Small intestine (tissue), 16 donors: ENCODE results near the gene ZNF778. TPM values are rescaled to one million over a fixed set of nuclear protein-coding genes. Genes with fewer than 3 reads are reported as not detected.

Experiments
- DNase-seq, 2 donors: peaks; one replicate each; pipeline versions ENCODE4 v3.0.0 to v3.0.0-alpha.2; 2013
- FAIRE-seq: peaks from 2 replicates; lab custom pipeline; 2012; peaks lifted over from hg19 to GRCh38; lab: Jason Lieb, UNC
- H3K27ac ChIP-seq, 3 donors: one replicate each; pipeline ENCODE4 v1.5.1; 2013; ENCODE audit warnings: low read length in 2 of 3, mild to moderate bottlenecking in 2 of 3, control low read depth in 1 of 3, inconsistent platforms in 1 of 3, low read depth in 1 of 3, moderate library complexity in 1 of 3
- H3K27me3 ChIP-seq, 3 donors: one replicate each; pipeline ENCODE4 v1.6.1; 2013; ENCODE audit warnings: low read length in 3 of 3, inconsistent platforms in 1 of 3; ENCODE audit not compliant: control insufficient read depth in 3 of 3, insufficient read depth in 3 of 3
- H3K36me3 ChIP-seq, 3 donors: one replicate each; pipeline ENCODE4 v1.6.1; 2013; ENCODE audit warnings: low read length in 3 of 3, inconsistent platforms in 1 of 3, low read depth in 1 of 3, mild to moderate bottlenecking in 1 of 3, moderate library complexity in 1 of 3; ENCODE audit not compliant: control insufficient read depth in 3 of 3, insufficient read depth in 2 of 3
- H3K4me1 ChIP-seq, 3 donors: one replicate each; pipeline ENCODE4 v1.6.1; 2013; ENCODE audit warnings: low read length in 2 of 3, inconsistent platforms in 1 of 3, low read depth in 1 of 3, mild to moderate bottlenecking in 1 of 3, moderate library complexity in 1 of 3; ENCODE audit not compliant: control insufficient read depth in 3 of 3, insufficient read depth in 2 of 3
- H3K4me3 ChIP-seq, 3 donors: one replicate each; pipeline ENCODE4 v1.5.1; 2013; ENCODE audit warnings: low read length in 3 of 3, control low read depth in 1 of 3, inconsistent platforms in 1 of 3, low read depth in 1 of 3, mild to moderate bottlenecking in 1 of 3, moderate library complexity in 1 of 3
- H3K9me3 ChIP-seq, 2 donors: one replicate each; pipeline ENCODE4 v1.6.1; 2013; ENCODE audit warnings: low read depth in 1 of 2, low read length in 1 of 2; ENCODE audit not compliant: control insufficient read depth in 2 of 2, insufficient read depth in 1 of 2
- WGBS, 3 donors: extraction: QIAGEN DNeasy Blood & Tissue Kit; methylation state at CpG; one replicate each; pipeline ENCODE4 v1.1.7; 2013; 5-methylcytosine and 5-hydroxymethylcytosine counted together
- long read RNA-seq, 10 donors: transcript quantifications; one replicate each; lab custom pipeline, GENCODE V29; 2026
- polyA plus RNA-seq, 4 donors: library from polyadenylated mRNA; stranded (reverse) in 3 of 4; unstranded in 1 of 4; fragments of 200-250 nt in 3 of 4; fragments of 120-200 nt in 1 of 4; gene quantifications; one replicate each; pipeline versions ENCODE4 v1.2.1 to v1.2.3, GENCODE V29; 2013
- donor health status: healthy with polysubstance abuse.
- donor health status: control.
- donor health status: control.
- donor health status: Bipolar disorder and iron deficiency.
- donor health status: healthy.

Gene ZNF778
- polyA plus RNA-seq, result 1 to 10 TPM in 3 of 4 donors, under 1 TPM in 1; 0.89 to 3.2 (median 1.2) TPM
- long read RNA-seq, donor 1, result 0 reads
- long read RNA-seq, donor 2, result 0 reads
- long read RNA-seq, donor 3, partial matches to known transcripts, result 0 of 1 reads
- long read RNA-seq, donor 3, other reads (novel, unspliced or antisense), result 0 of 1 reads
- long read RNA-seq, donor 4, result 0 reads
- long read RNA-seq, donor 5, partial matches to known transcripts, result 0 of 1 reads
- long read RNA-seq, donor 5, other reads (novel, unspliced or antisense), result 0 of 1 reads
- long read RNA-seq, donor 6, result 0 reads
- long read RNA-seq, donor 7, result 0 reads
- long read RNA-seq, donor 8, result 0 reads
- long read RNA-seq, donor 9, result 0 reads
- long read RNA-seq, donor 10, result 0 reads

GRCh38 chr16:89217388-89218191, at the start of gene ZNF778:
Gene ZNF778, plus strand, starts transcription at chr16:89217703. Its CDS starts 3,425 bp downstream, at chr16:89221128.
- FAIRE-seq (no peak), DNase-seq (peak; percentile 87 to 95)
- WGBS, 3 donors, result 0% methylated on average over 71 to 91 of the region's 91 CpGs
- peaks cover 0 to 17% (median 3%) of the 10 kb centered on the region in 3 donors for H3K36me3 ChIP-seq
- peak within 1 kb of the TSS; percentile 69 to 89 (median 70) for H3K4me3 ChIP-seq
- H3K27me3 ChIP-seq, result no peaks in the 10 kb centered on the region
- H3K9me3 ChIP-seq, result no peaks in the 10 kb centered on the region
- peaks cover 0 to 4% (median 3%) of the 10 kb centered on the region in 3 donors for H3K4me1 ChIP-seq
- H3K27ac ChIP-seq, result peak within 1 kb of the TSS; percentile 87 to 98 (median 92)

GRCh38 chr16:89168381-89169189, 48.9 kb upstream of the ZNF778 start:
- DNase-seq (no peak), FAIRE-seq (no peak)
- H3K4me1 ChIP-seq, result peaks cover 0 to 25% (median 2%) of the 10 kb centered on the region in 3 donors

GRCh38 chr16:89169778-89170177, 47.7 kb upstream of the ZNF778 start:
- no peak overlapping the region for H3K4me3 ChIP-seq
- DNase-seq (no peak), FAIRE-seq (no peak)
- H3K27ac ChIP-seq, result no peak overlapping the region
- H3K9me3 ChIP-seq, result no peaks in the 10 kb centered on the region
- H3K4me1 ChIP-seq, result peaks cover 0 to 22% (median 2%) of the 10 kb centered on the region in 3 donors
- WGBS, 3 donors, result 66 to 76% (median 71%) methylated on average over 12 to 14 of the region's 14 CpGs
- peaks cover 0 to 53% (median 0%) of the 10 kb centered on the region in 3 donors for H3K27me3 ChIP-seq
- no peaks in the 10 kb centered on the region for H3K36me3 ChIP-seq

More at GRCh38 chr16:89168381-89169189, 48.9 kb upstream of the ZNF778 start:
- no peaks in the 10 kb centered on the region for H3K36me3 ChIP-seq
- H3K9me3 ChIP-seq, result no peaks in the 10 kb centered on the region
- H3K27me3 ChIP-seq, result peaks cover 0 to 45% (median 0%) of the 10 kb centered on the region in 3 donors
- H3K4me3 ChIP-seq, result no peak overlapping the region
- WGBS, 3 donors, result 20 to 57% (median 51%) methylated on average over 22 to 23 of the region's 23 CpGs
- no peak overlapping the region for H3K27ac ChIP-seq

- peak overlapping the region in 1 of 3 donors; percentile 27 for H3K4me3 ChIP-seq
- WGBS, 3 donors, result 4 to 10% (median 4%) methylated on average over 32 to 34 of the region's 34 CpGs
- H3K9me3 ChIP-seq, result no peaks in the 10 kb centered on the region
- H3K27ac ChIP-seq, result no peak overlapping the region
- H3K36me3 ChIP-seq, result no peaks in the 10 kb centered on the region
- DNase-seq (peak; percentile 54 to 69), FAIRE-seq (no peak)
- peaks cover 0 to 22% (median 2%) of the 10 kb centered on the region in 3 donors for H3K4me1 ChIP-seq
- H3K27me3 ChIP-seq, result peaks cover 0 to 54% (median 0%) of the 10 kb centered on the region in 3 donors
Measured at GRCh38 chr16:89170346-89171215, 46.9 kb upstream of the ZNF778 start.

- peaks cover 0 to 22% (median 2%) of the 10 kb centered on the region in 3 donors for H3K4me1 ChIP-seq
- no peak within 1 kb of the TSS for H3K27ac ChIP-seq
- H3K4me3 ChIP-seq, result peak within 1 kb of the TSS in 2 of 3 donors; percentile 7 to 27
- 4 to 6% (median 5%) methylated on average over 54 to 74 of the region's 74 CpGs for WGBS, 3 donors
- no peaks in the 10 kb centered on the region for H3K9me3 ChIP-seq
- no peak for FAIRE-seq
- DNase-seq, result peak; percentile 96
- H3K27me3 ChIP-seq, result peaks cover 0 to 54% (median 0%) of the 10 kb centered on the region in 3 donors
- H3K36me3 ChIP-seq, result no peaks in the 10 kb centered on the region
Measured at GRCh38 chr16:89171216-89172170, 46.0 kb upstream of the ZNF778 start, which contains the start of gene CDH15. Gene CDH15, plus strand, starts transcription at chr16:89171748. Its CDS starts 84 bp downstream, at chr16:89171832.

- no peaks in the 10 kb centered on the region for H3K36me3 ChIP-seq
- H3K9me3 ChIP-seq, result no peaks in the 10 kb centered on the region
- H3K4me1 ChIP-seq, result peaks cover 0 to 20% (median 2%) of the 10 kb centered on the region in 3 donors
- no peak overlapping the region for H3K4me3 ChIP-seq
- H3K27ac ChIP-seq, result no peak overlapping the region
- FAIRE-seq (no peak), DNase-seq (no peak)
- WGBS, 3 donors, result 44 to 76% (median 49%) methylated on average over 5 to 11 of the region's 11 CpGs
- peaks cover 0 to 52% (median 0%) of the 10 kb centered on the region in 3 donors for H3K27me3 ChIP-seq
Measured at GRCh38 chr16:89172171-89172527, 45.4 kb upstream of the ZNF778 start.
